ENCODE measurements around the gene CDC42EP4. TPM values are rescaled to one million over a fixed set of nuclear protein-coding genes. Genes with fewer than 3 reads are reported as not detected.

CDC42EP4 gene
- total RNA-seq, 1 donor = 54.8 TPM

- no peak for DNase-seq (ENCODE audit: low read depth)
- no peak overlapping the region for H3K4me3 ChIP-seq (ENCODE audit: low read depth, low read length)
- no peak for TF ChIP-seq CTCF (IDR thresholded peaks at IDR 0.05; ENCODE audit: insufficient read depth, low read depth, low read length)
Measured at GRCh38 chr17:73320601-73321264, 8.9 kb upstream of the CDC42EP4 start.

GRCh38 chr17:73319766-73320165 lies 8.0 kb upstream of the CDC42EP4 start:
- DNase-seq (ENCODE audit: low read depth) = no peak
- no peak overlapping the region for H3K4me3 ChIP-seq (ENCODE audit: low read depth, low read length)
- no peak for TF ChIP-seq CTCF (IDR thresholded peaks at IDR 0.05; ENCODE audit: insufficient read depth, low read depth, low read length)

- H3K4me3 ChIP-seq (ENCODE audit: low read depth, low read length) = no peak overlapping the region
- no peak for TF ChIP-seq CTCF (IDR thresholded peaks at IDR 0.05; ENCODE audit: insufficient read depth, low read depth, low read length)
- no peak for DNase-seq (ENCODE audit: low read depth)
Measured at GRCh38 chr17:73318836-73319235, 7.0 kb upstream of the CDC42EP4 start.

GRCh38 chr17:73318427-73318813 lies 6.6 kb upstream of the CDC42EP4 start:
- no peak for DNase-seq (ENCODE audit: low read depth)
- no peak overlapping the region for H3K4me3 ChIP-seq (ENCODE audit: low read depth, low read length)
- no peak for TF ChIP-seq CTCF (IDR thresholded peaks at IDR 0.05; ENCODE audit: insufficient read depth, low read depth, low read length)

- no peak for TF ChIP-seq CTCF (IDR thresholded peaks at IDR 0.05; ENCODE audit: insufficient read depth, low read depth, low read length)
- peak; percentile 31 for DNase-seq (ENCODE audit: low read depth)
- no peak overlapping the region for H3K4me3 ChIP-seq (ENCODE audit: low read depth, low read length)
Measured at GRCh38 chr17:73317513-73318426, 6.0 kb upstream of the CDC42EP4 start.

GRCh38 chr17:73316919-73317505 lies 5.2 kb upstream of the CDC42EP4 start:
- H3K4me3 ChIP-seq (ENCODE audit: low read depth, low read length) = no peak overlapping the region
- no peak for TF ChIP-seq CTCF (IDR thresholded peaks at IDR 0.05; ENCODE audit: insufficient read depth, low read depth, low read length)
- no peak for DNase-seq (ENCODE audit: low read depth)

All from fibroblast of villous mesenchyme (primary cell).